ENCODE data around the gene QSOX2.

The QSOX2 gene

DNA sequence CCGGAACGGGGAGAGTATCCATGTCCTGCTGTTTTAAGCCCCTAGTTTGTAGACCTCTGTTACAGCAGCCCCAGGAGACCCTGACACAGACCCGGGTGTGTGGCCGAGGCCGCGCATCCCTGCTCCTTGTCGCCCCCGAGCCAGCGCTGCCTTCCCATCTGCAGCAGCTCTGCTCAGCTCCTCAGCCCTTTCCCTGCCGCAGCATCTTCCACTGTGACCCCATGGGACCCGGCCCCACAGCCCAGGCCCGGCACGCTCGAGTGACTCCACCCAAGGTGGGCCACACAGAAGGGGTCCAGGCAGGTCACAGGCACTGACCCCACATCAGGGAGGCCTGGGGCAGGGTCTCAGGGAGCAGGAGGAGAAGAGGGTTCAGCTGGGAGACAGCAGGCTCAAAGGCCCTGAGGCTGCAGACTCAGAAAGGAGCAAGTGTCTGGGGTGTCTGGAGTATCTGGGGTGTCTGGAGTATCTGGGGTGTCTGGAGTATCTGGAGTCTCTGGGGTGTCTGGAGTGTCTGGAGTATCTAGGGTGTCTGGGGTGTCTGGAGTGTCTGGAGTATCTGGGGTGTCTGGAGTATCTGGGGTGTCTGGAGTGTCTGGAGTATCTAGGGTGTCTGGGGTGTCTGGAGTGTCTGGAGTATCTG, 71.8 kb downstream of the QSOX2 start:
- H3K27me3 ChIP-seq (ENCODE audit: control insufficient read depth in 1 of 2, insufficient read depth in 2 of 2, low read length in 2 of 2) = peaks cover 0 to 34% of the 10 kb centered on the region in 2 donors
- no peaks in the 10 kb centered on the region for H3K9me3 ChIP-seq (ENCODE audit: low read length)
- no peaks in the 10 kb centered on the region for H3K36me3 ChIP-seq (ENCODE audit: insufficient read depth, low read length)
- no peak overlapping the region for H3K9ac ChIP-seq (ENCODE audit: low read length)
- no peak overlapping the region for H3K4me3 ChIP-seq (ENCODE audit: low read depth in 1 of 2, low read length in 2 of 2)
- no peak overlapping the region for H3K27ac ChIP-seq (ENCODE audit: low read depth, low read length)
- H3K4me1 ChIP-seq (ENCODE audit: insufficient read depth, low read length) = no peaks in the 10 kb centered on the region

GRCh38 chr9:136172412-136173079, 73.1 kb downstream of the QSOX2 start:
- H3K36me3 ChIP-seq (ENCODE audit: insufficient read depth, low read length) = no peaks in the 10 kb centered on the region
- H3K9me3 ChIP-seq (ENCODE audit: low read length) = no peaks in the 10 kb centered on the region
- H3K4me3 ChIP-seq (ENCODE audit: low read depth in 1 of 2, low read length in 2 of 2) = no peak overlapping the region
- H3K9ac ChIP-seq (ENCODE audit: low read length) = no peak overlapping the region
- no peaks in the 10 kb centered on the region for H3K4me1 ChIP-seq (ENCODE audit: insufficient read depth, low read length)
- no peak overlapping the region for H3K27ac ChIP-seq (ENCODE audit: low read depth, low read length)
- H3K27me3 ChIP-seq (ENCODE audit: control insufficient read depth in 1 of 2, insufficient read depth in 2 of 2, low read length in 2 of 2) = peaks cover 0 to 39% of the 10 kb centered on the region in 2 donors

DNA sequence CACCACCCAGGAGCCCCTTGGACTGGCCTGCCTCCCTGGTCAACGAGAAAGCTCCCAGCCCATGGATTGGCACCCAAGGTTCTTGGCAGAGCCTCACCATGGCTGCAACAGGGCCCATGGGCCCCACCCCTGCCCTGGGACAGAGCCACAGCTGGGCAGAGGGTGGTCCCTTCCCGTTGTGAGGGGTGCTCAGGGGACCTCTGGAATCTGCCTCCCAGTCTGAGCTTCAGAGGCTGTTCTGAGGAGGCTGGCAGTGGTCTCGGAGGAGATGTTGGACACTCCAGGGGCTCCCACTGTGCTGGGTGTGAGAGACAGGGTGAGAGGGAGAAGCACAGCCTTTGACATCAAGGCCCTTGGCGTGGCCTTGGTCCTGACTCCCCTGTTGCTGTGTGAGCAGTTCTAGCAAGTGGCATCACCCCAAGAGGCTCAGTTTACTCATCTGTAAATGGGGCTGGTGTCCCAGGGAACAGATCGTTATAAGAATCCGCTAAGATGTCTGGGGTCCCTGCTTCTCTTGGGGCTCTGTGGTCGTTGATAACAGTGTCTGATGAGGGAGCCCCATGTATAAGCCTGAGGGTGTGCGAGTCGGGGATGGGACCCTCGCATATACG, 73.7 kb downstream of the QSOX2 start:
- Histone ChIP-seq H3K9me3 (ENCODE audit: low read length) (no peaks in the 10 kb centered on the region), H3K27me3 (ENCODE audit: control insufficient read depth in 1 of 2, insufficient read depth in 2 of 2, low read length in 2 of 2) (peaks cover 0 to 35% of the 10 kb centered on the region in 2 donors), H3K9ac (ENCODE audit: low read length) (no peak overlapping the region), H3K4me1 (ENCODE audit: insufficient read depth, low read length) (no peaks in the 10 kb centered on the region), H3K36me3 (ENCODE audit: insufficient read depth, low read length) (no peaks in the 10 kb centered on the region), H3K27ac (ENCODE audit: low read depth, low read length) (no peak overlapping the region), H3K4me3 (ENCODE audit: low read depth in 1 of 2, low read length in 2 of 2) (no peak overlapping the region)

- Histone ChIP-seq H3K36me3 (ENCODE audit: insufficient read depth, low read length) (no peaks in the 10 kb centered on the region), H3K9me3 (ENCODE audit: low read length) (no peaks in the 10 kb centered on the region), H3K9ac (ENCODE audit: low read length) (no peak overlapping the region), H3K4me1 (ENCODE audit: insufficient read depth, low read length) (no peaks in the 10 kb centered on the region), H3K27me3 (ENCODE audit: control insufficient read depth in 1 of 2, insufficient read depth in 2 of 2, low read length in 2 of 2) (peaks cover 0 to 35% of the 10 kb centered on the region in 2 donors), H3K27ac (ENCODE audit: low read depth, low read length) (no peak overlapping the region), H3K4me3 (ENCODE audit: low read depth in 1 of 2, low read length in 2 of 2) (no peak overlapping the region)
Observed at GRCh38 chr9:136171009-136171800, 74.4 kb downstream of the QSOX2 start.

GRCh38 chr9:136170006-136170901, 75.4 kb downstream of the QSOX2 start:
- Histone ChIP-seq H3K4me3 (ENCODE audit: low read depth in 1 of 2, low read length in 2 of 2) (no peak overlapping the region), H3K27me3 (ENCODE audit: control insufficient read depth in 1 of 2, insufficient read depth in 2 of 2, low read length in 2 of 2) (peaks cover 0 to 35% of the 10 kb centered on the region in 2 donors), H3K27ac (ENCODE audit: low read depth, low read length) (no peak overlapping the region), H3K9me3 (ENCODE audit: low read length) (no peaks in the 10 kb centered on the region), H3K9ac (ENCODE audit: low read length) (no peak overlapping the region), H3K4me1 (ENCODE audit: insufficient read depth, low read length) (no peaks in the 10 kb centered on the region), H3K36me3 (ENCODE audit: insufficient read depth, low read length) (no peaks in the 10 kb centered on the region)

- Histone ChIP-seq H3K9ac (ENCODE audit: low read length) (no peak overlapping the region), H3K27me3 (ENCODE audit: control insufficient read depth in 1 of 2, insufficient read depth in 2 of 2, low read length in 2 of 2) (peaks cover 0 to 35% of the 10 kb centered on the region in 2 donors), H3K4me1 (ENCODE audit: insufficient read depth, low read length) (no peaks in the 10 kb centered on the region), H3K9me3 (ENCODE audit: low read length) (no peaks in the 10 kb centered on the region), H3K36me3 (ENCODE audit: insufficient read depth, low read length) (no peaks in the 10 kb centered on the region), H3K27ac (ENCODE audit: low read depth, low read length) (no peak overlapping the region), H3K4me3 (ENCODE audit: low read depth in 1 of 2, low read length in 2 of 2) (no peak overlapping the region)
Observed at GRCh38 chr9:136169495-136169894, 76.1 kb downstream of the QSOX2 start.

- Histone ChIP-seq H3K4me3 (ENCODE audit: low read depth in 1 of 2, low read length in 2 of 2) (no peak overlapping the region), H3K27ac (ENCODE audit: low read depth, low read length) (no peak overlapping the region), H3K9ac (ENCODE audit: low read length) (no peak overlapping the region), H3K9me3 (ENCODE audit: low read length) (no peaks in the 10 kb centered on the region), H3K36me3 (ENCODE audit: insufficient read depth, low read length) (no peaks in the 10 kb centered on the region), H3K27me3 (ENCODE audit: control insufficient read depth in 1 of 2, insufficient read depth in 2 of 2, low read length in 2 of 2) (peaks cover 0 to 5% of the 10 kb centered on the region in 2 donors), H3K4me1 (ENCODE audit: insufficient read depth, low read length) (no peaks in the 10 kb centered on the region)
Observed at GRCh38 chr9:136163248-136163850, 82.3 kb downstream of the QSOX2 start.

GRCh38 chr9:136160995-136161610, 84.5 kb downstream of the QSOX2 start:
- H3K9me3 ChIP-seq (ENCODE audit: low read length) = no peaks in the 10 kb centered on the region
- peaks cover 0 to 25% of the 10 kb centered on the region in 2 donors for H3K27me3 ChIP-seq (ENCODE audit: control insufficient read depth in 1 of 2, insufficient read depth in 2 of 2, low read length in 2 of 2)
- H3K4me1 ChIP-seq (ENCODE audit: insufficient read depth, low read length) = no peaks in the 10 kb centered on the region
- no peak overlapping the region for H3K4me3 ChIP-seq (ENCODE audit: low read depth in 1 of 2, low read length in 2 of 2)
- H3K9ac ChIP-seq (ENCODE audit: low read length) = no peak overlapping the region
- no peaks in the 10 kb centered on the region for H3K36me3 ChIP-seq (ENCODE audit: insufficient read depth, low read length)
- H3K27ac ChIP-seq (ENCODE audit: low read depth, low read length) = no peak overlapping the region

- no peak overlapping the region for H3K27ac ChIP-seq (ENCODE audit: low read depth, low read length)
Observed at GRCh38 chr9:136160381-136160841, 85.2 kb downstream of the QSOX2 start.

DNA sequence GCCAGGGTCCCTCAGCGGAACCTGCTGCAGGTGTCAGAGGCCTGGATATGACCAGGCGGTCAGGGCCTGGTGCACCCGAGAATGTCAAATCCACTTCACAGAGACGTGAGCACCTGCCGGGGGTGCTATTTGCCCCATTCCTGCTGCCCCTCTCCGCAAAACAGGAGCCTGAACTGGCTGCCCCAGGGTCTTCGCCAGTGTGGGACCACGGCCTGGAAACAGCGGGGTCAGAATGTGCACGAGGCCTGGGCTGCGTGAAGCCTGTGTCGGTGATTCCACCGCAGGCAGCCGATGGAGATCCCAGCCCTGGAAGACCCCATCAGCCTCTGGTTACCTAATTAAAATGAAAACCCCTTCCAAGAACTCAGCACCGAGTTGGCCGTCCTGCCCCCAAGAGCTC, 85.8 kb downstream of the QSOX2 start:
- Histone ChIP-seq H3K27me3 (ENCODE audit: control insufficient read depth in 1 of 2, insufficient read depth in 2 of 2, low read length in 2 of 2) (peaks cover 6 to 35% of the 10 kb centered on the region in 2 donors), H3K36me3 (ENCODE audit: insufficient read depth, low read length) (no peaks in the 10 kb centered on the region), H3K9ac (ENCODE audit: low read length) (no peak overlapping the region), H3K9me3 (ENCODE audit: low read length) (no peaks in the 10 kb centered on the region), H3K27ac (ENCODE audit: low read depth, low read length) (no peak overlapping the region), H3K4me1 (ENCODE audit: insufficient read depth, low read length) (no peaks in the 10 kb centered on the region), H3K4me3 (ENCODE audit: low read depth in 1 of 2, low read length in 2 of 2) (no peak overlapping the region)

More at GRCh38 chr9:136160381-136160841, 85.2 kb downstream of the QSOX2 start:
- Histone ChIP-seq H3K9ac (ENCODE audit: low read length) (no peak overlapping the region), H3K27me3 (ENCODE audit: control insufficient read depth in 1 of 2, insufficient read depth in 2 of 2, low read length in 2 of 2) (peaks cover under 1 to 30% of the 10 kb centered on the region in 2 donors), H3K4me3 (ENCODE audit: low read depth in 1 of 2, low read length in 2 of 2) (no peak overlapping the region), H3K36me3 (ENCODE audit: insufficient read depth, low read length) (no peaks in the 10 kb centered on the region), H3K9me3 (ENCODE audit: low read length) (no peaks in the 10 kb centered on the region), H3K4me1 (ENCODE audit: insufficient read depth, low read length) (no peaks in the 10 kb centered on the region)

Data from muscle layer of colon (tissue), 2 donors.